ENCODE measurements around the gene SPATA46.

The SPATA46 gene

GRCh38 chr1:162397943-162398560 is 21.4 kb upstream of the SPATA46 start:
- DNase-seq (ENCODE audit: extremely low spot score): no peak
- CTCF ChIA-PET: interaction anchor here (0.9 kb wide), 1 partner anchor 329 kb away, joined by 5 read pairs; no protein-coding TSS in a partner anchor
- POLR2A ChIA-PET: no interaction called here
- TF ChIP-seq ZNF384 (IDR thresholded peaks at IDR 0.05): no peak
- no peak for TF ChIP-seq TARDBP (IDR thresholded peaks at IDR 0.05)
- TF ChIP-seq L3MBTL2 (conservative IDR thresholded peaks at IDR 0.05): no peak
- no peak for TF ChIP-seq BHLHE40 (IDR thresholded peaks at IDR 0.05; ENCODE audit: borderline replicate concordance)
- TF ChIP-seq SP1 (IDR thresholded peaks at IDR 0.05): no peak
- no peak for TF ChIP-seq PKNOX1 (IDR thresholded peaks at IDR 0.05)

GRCh38 chr1:162397039-162397448 is 20.4 kb upstream of the SPATA46 start:
- TF ChIP-seq ZNF384 (IDR thresholded peaks at IDR 0.05) (no peak), HDGF (IDR thresholded peaks at IDR 0.05; ENCODE audit: borderline replicate concordance) (no peak), SP1 (IDR thresholded peaks at IDR 0.05) (no peak), CTBP1 (IDR thresholded peaks at IDR 0.05; ENCODE audit: borderline replicate concordance) (no peak), NFRKB (IDR thresholded peaks at IDR 0.05) (no peak), SUZ12 (IDR thresholded peaks at IDR 0.05) (no peak), TARDBP (IDR thresholded peaks at IDR 0.05) (no peak), FOXM1 (IDR thresholded peaks at IDR 0.05; ENCODE audit: borderline replicate concordance) (no peak)
- ChIA-PET POLR2A (no interaction called here), CTCF (interaction anchor here (0.9 kb wide), 1 partner anchor 328 kb away, joined by 5 read pairs; no protein-coding TSS in a partner anchor)
- no peak for DNase-seq (ENCODE audit: extremely low spot score)

- CTCF ChIA-PET: no interaction called here
- DNase-seq (ENCODE audit: extremely low spot score): no peak
- no peak for TF ChIP-seq BHLHE40 (IDR thresholded peaks at IDR 0.05; ENCODE audit: borderline replicate concordance)
- TF ChIP-seq ARNT (IDR thresholded peaks at IDR 0.05): no peak
- TF ChIP-seq HDGF (IDR thresholded peaks at IDR 0.05; ENCODE audit: borderline replicate concordance): no peak
- no peak for TF ChIP-seq L3MBTL2 (conservative IDR thresholded peaks at IDR 0.05)
- no peak for TF ChIP-seq NFRKB (IDR thresholded peaks at IDR 0.05)
- TF ChIP-seq ZNF384 (IDR thresholded peaks at IDR 0.05): no peak
- no peak for TF ChIP-seq SUZ12 (IDR thresholded peaks at IDR 0.05)
- TF ChIP-seq FOXA1 (IDR thresholded peaks at IDR 0.05): no peak
- no peak for TF ChIP-seq FOXK2 (IDR thresholded peaks at IDR 0.05)
- TF ChIP-seq PKNOX1 (IDR thresholded peaks at IDR 0.05): no peak
- no peak for TF ChIP-seq ELF4 (IDR thresholded peaks at IDR 0.05)
- TF ChIP-seq CTBP1 (IDR thresholded peaks at IDR 0.05; ENCODE audit: borderline replicate concordance): no peak
- TF ChIP-seq SP1 (IDR thresholded peaks at IDR 0.05): no peak
- POLR2A ChIA-PET: no interaction called here
Observed at GRCh38 chr1:162396201-162396906, 19.7 kb upstream of the SPATA46 start.

GRCh38 chr1:162391790-162392563 is 15.3 kb upstream of the SPATA46 start:
- POLR2A ChIA-PET: no interaction called here
- no peak for TF ChIP-seq ARNT (IDR thresholded peaks at IDR 0.05)
- peak; percentile 52 for TF ChIP-seq PKNOX1 (IDR thresholded peaks at IDR 0.05)
- TF ChIP-seq L3MBTL2 (conservative IDR thresholded peaks at IDR 0.05): no peak
- TF ChIP-seq SP1 (IDR thresholded peaks at IDR 0.05): no peak
- no peak for TF ChIP-seq FOXK2 (IDR thresholded peaks at IDR 0.05)
- CTCF ChIA-PET: interaction anchor here (0.8 kb wide), 1 partner anchor 26 kb away, joined by 4 read pairs; no protein-coding TSS in a partner anchor
- DNase-seq (ENCODE audit: extremely low spot score): peak; percentile 63

GRCh38 chr1:162390396-162391185 is 13.9 kb upstream of the SPATA46 start:
- CTCF ChIA-PET: interaction anchor here (0.7 to 0.9 kb wide), 2 partner anchors 9 to 353 kb away, joined by 3 to 4 read pairs; no protein-coding TSS in a partner anchor
- DNase-seq (ENCODE audit: extremely low spot score): no peak
- POLR2A ChIA-PET: no interaction called here
- TF ChIP-seq SUZ12 (IDR thresholded peaks at IDR 0.05) (no peak), LEF1 (IDR thresholded peaks at IDR 0.05; ENCODE audit: borderline replicate concordance) (no peak), ARNT (IDR thresholded peaks at IDR 0.05) (no peak), TARDBP (IDR thresholded peaks at IDR 0.05) (no peak), BHLHE40 (IDR thresholded peaks at IDR 0.05; ENCODE audit: borderline replicate concordance) (no peak), CTBP1 (IDR thresholded peaks at IDR 0.05; ENCODE audit: borderline replicate concordance) (no peak), PKNOX1 (IDR thresholded peaks at IDR 0.05) (no peak), FOXK2 (IDR thresholded peaks at IDR 0.05) (no peak), FOXM1 (IDR thresholded peaks at IDR 0.05; ENCODE audit: borderline replicate concordance) (no peak), ZNF384 (IDR thresholded peaks at IDR 0.05) (no peak), HDGF (IDR thresholded peaks at IDR 0.05; ENCODE audit: borderline replicate concordance) (no peak), NFRKB (IDR thresholded peaks at IDR 0.05) (no peak), ELF4 (IDR thresholded peaks at IDR 0.05) (no peak), FOXA1 (IDR thresholded peaks at IDR 0.05) (no peak)
